HT-29 (cell line): ENCODE data around the gene ERC1. TPM values are rescaled to one million over a fixed set of nuclear protein-coding genes. Genes with fewer than 3 reads are reported as not detected.
A peak's percentile ranks its signal among the peaks of the same experiment; 100 is the strongest.

Source experiments
- DNase-seq: peaks from one replicate; pipeline ENCODE4 v3.0.0-alpha.2; 2015; ENCODE audit warnings: low spot score
- total RNA-seq: library from RNA; depleted of rRNA; stranded (reverse); fragments of >200 nt; shearing (Covaris generic); gene quantifications from 2 replicates; pipeline ENCODE4 v1.2.3, GENCODE V29; 2014

Gene ERC1
- total RNA-seq, 1 experiment from 2014 or later: 11.6 TPM

DNA sequence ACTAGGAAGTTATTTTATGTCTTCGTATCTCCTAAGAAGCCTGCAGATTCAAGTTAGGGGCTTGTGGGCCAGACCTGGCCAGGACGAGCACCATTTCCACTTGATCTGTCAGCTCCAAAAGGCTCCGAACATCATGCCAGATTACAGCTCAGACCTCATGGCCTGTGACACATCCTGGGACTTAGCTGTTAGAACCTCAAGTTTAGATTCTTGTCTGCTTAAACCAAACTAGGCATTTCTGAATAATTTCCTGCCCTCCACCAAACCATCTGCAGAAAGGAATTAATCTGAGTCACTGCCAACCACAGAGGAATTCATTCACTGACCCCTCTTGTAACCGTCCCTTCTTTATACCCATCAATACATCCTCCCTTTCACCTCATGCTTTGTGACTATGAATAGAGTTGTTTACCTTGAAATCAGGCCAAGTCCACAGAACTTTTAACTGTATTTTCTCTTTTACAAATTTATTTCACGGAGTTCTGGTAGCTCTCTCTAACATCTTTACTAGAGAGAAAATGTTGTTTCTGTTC, 483.1 kb downstream of the ERC1 start:
- peak; percentile 45 for DNase-seq

DNA sequence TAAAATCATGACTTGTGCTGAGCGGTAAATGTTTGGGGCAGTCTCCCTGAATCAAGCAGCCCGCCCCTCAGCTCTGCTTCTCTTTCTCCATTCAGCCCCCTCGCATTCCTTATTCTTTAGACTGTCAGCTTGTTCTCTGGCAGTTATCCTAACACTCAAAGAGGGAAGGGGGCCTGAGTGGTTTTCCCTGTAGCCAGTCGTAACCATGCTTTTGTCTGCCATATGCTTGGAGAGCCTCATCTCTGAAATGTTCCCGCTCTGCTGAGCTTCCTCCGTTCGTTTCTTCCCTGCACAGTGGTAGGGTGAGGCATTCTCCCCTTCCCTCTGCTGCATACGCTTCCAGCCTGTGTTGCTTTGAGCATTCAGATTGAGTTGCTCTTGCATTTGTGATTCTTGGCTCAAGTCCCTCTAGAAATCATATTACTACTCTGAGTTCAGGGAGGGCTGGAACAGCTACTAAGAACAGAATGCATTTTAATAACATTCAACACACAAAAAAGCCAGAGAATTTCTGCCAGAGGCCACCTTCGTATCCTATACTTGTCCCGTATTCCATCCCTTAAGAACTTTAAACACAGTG, 483.6 kb downstream of the ERC1 start:
- DNase-seq: peak; percentile 14

DNA sequence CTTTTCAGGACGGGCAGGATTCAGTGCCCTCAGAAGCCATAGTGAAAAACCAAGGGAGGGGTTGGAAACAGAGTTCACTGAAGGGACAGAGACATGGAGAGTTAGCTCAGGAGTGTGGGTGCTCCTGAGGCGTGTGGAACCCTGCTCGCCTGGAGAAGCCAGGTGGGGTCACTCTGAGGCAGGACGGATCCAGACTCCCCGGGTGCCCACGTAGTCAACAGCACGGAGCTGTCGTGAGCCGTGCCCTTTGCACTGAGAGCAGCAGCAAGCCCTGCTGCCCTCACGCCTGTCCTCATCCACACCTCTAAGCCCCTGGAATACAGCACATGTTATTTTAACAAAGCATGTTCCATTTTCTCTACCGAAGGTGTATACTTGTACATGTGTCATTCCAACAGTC, 488.6 kb downstream of the ERC1 start:
- no peak for DNase-seq

DNA sequence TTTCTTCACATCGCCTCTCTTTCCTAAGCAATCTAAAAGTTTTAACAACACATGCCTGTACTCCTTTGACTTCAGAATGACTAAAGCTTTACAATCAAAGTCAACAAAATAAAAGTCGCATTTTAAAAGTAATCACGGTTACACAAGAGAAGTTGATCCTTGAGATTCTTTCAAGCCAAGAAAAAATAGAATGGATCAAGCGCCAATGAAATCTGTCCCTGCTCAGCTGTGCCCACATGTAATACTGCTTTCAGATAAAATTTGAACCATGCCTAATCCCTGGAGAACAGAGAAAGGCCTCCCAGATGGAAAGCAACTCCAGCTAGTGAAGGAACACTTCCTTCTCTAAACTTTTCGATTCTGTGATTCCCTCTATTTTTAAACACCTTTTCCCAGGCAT, 490.3 kb downstream of the ERC1 start:
- DNase-seq: no peak

DNA sequence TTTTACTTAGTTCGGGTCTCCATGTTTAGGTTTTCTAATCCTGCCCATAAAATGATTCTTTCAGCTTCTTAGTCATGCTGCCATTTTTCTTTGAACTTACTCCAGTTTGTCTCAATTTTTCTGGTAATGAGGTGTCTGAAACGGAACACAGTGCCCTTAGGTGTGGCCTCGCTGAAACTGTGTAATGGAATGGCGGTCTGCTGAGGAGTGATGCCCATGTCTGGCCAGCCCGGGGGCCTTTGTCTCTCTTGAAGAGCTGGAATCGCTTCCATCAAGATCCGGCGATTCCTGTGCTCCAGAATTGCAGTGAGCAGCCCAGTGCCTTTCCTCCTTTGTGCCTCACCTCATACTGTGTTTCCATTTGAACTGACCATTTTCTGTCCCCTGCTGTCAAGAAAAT, 490.9 kb downstream of the ERC1 start:
- no peak for DNase-seq

DNA sequence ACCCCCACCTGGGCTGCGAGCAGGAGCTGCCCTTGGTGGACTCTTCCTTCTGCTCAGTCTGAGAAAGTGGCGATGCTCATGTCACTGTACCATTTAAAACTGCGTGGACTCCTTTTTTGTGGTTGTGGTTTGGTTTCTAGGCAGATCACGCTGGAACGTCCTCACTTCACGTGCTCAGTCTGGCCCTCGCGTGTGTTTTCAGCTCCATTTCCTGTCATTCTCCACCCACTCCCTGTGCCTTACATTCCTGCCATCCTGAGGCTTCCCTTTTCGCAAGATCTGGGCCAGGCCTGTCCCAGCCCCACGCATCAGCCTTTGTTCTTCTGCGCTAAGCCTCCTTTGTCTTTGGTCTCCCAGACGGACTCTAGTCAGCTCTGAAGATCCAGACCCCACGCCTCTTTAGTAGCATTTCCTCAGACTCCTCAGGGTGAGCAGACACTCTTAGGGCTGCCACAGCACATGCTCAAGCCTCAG, 497.9 kb downstream of the ERC1 start:
- DNase-seq: no peak

DNA sequence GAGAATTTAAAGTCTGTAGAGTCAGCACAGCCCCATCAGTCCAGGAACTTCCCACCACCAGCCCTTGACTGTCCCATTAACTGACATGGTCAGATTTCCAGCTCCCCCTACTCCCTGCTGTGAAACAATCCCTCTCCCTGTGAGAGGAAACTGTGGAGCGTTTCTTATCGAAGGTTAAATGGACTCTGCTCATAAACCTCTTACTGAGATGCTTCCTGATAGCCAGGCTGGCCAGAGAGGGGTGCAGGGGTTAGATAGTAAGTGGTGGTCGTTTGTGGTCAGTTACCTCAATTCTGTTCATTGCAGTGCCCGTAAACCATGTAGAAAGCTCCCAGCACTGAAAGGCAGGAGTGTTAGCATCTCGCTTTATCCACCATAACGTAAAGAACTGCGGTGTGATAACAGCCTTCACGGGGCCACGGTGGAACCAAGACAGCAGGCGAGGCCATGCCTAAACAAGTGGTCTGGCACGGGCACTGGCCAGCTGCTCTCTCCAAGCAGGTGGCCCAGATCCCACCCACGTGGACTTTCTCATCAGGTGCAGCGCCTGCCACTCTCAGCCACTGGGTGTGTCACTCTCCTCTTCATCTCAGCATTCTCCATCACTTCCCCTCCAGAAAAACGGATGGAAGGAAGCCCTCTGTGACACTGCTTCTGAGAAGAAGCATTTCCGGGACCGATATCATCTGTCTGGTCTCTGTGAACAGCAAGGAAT, 501.1 kb downstream of the ERC1 start:
- DNase-seq: no peak

DNA sequence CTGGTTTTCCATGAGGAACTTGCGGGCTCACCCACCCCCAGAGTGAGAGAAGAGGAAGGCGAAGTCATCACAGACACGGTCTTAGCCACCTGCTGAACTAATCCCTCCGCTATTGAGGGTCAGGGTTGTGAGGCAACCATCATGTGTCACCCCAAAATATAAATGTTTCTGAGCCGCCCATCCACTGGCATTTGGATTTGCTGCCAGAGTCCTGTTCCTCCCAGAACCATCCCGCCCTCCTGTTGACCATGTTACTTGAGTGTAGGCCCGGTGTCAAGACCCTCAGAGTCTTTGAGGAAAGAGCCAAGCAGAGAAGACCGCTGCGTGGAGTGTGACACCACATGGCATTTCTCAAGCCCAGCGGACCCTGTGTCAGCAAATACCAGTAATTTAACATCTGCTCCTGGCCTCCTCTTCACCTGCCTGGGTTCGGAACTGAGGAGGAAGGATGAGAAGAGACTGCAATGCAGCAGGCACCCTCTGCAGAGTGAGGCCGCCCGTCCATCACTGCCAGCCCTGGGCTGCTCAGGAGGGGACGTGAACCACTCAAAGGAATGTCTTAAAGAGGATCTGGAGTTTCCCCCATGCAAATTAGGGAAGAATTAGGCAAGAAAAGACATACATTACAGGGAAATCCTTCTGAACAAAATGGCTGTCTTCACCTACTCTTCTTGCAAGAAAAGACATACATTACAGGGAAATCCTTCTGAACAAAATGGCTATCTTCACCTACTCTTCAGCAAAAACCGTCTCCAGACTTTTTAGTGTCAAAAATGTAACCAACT, 502.9 kb downstream of the ERC1 start:
- no peak for DNase-seq

DNA sequence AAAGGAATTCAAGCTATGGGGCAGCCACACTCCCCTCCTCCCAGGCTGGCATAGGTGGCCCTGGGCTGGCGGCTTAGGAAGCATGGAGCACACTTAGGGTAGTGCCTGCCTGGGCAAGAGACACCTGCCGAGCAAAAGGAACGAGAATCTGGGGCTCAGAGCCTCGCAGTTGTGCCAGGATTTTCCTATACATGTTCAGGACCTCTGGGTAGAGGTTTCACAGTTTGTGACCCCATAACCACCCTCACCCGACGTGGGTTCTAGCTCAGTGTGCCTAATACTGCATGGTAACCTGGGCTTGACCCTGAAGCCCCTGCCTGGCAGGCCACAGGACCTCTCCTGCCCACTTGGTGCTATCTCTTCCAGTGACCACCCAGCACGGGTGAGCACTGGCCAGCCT, 503.8 kb downstream of the ERC1 start:
- DNase-seq: no peak

DNA sequence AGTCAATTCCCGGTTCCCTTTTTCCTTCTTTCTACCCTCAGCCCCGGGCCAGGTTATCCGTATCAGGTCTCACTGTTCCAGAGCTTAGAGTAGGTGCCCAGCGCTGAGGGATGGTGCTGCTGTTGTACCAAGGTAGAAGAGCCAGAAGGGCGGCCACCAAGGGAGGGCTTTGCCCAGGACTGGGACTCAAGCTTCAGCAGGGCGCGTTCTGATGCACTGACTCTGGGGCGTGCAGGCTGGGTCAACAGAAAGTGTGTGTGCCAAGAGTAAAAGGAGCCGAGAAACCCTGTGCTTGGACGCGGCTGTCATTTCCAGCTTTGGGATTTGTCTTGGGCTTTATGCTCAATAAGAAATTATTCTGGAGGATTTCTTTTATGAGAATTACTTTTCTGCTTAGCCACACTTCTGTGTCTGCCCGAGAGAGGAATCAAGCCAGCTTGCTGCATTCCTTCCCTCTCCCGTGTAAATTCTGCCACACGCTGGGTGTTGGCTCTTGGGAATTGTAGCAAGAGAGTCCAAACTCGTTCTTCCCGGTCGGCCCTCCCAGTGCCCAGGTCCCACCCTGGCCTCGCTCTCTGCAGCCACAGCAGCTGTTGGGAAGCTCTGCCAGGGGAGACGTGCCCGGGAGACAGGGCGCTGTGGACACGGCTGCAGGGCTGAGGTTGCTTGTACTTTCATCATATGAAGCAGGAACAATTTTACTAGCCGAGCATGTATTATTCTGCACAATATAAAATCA, 505.3 kb downstream of the ERC1 start:
- DNase-seq: peak; percentile 48

DNA sequence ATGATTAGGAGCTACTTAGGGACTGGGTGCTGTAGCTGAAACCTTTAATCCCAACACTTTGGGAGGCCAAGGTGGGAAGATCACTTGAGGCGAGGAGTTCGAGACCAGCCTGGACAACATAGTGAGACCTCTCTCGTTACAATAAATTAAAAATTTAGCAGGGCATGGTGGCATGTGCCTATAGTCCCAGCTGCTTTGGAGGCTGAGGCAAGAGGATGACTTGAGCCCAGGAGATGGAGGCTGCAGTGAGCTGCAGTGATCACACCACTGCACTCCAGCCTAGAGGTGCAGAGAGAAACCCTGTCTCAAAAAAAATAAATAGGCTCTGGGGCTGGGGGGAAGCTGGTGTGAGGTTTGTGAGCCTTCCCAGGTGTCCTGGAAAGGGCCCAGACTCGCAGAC, 506.1 kb downstream of the ERC1 start:
- DNase-seq: no peak

DNA sequence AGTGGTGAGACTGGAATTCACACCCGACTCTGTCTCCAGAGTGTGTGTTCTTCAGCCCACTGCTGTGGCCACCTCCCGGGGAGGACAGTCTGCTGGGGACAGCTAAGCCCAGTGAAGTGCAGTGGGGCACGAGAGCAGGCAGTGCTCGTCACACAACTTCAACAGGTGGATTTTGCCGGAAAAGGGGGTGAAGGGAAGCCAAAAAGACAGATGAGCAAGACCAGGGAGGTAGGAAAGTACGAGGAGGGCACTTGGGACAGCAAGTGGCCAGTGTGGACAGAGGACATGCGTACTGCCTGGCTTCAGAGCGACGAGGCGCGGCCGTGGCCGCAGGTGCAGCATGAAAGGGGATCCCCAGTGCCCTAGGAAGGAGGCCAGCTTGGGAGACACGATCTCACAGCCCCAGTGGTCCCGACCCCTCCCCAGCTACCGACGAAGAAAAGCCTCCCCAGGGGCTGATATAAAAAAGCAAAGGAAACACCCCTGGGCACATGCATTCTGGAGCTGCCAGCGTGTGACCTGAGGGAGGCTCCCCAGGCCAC, 507.2 kb downstream of the ERC1 start:
- DNase-seq: no peak

DNA sequence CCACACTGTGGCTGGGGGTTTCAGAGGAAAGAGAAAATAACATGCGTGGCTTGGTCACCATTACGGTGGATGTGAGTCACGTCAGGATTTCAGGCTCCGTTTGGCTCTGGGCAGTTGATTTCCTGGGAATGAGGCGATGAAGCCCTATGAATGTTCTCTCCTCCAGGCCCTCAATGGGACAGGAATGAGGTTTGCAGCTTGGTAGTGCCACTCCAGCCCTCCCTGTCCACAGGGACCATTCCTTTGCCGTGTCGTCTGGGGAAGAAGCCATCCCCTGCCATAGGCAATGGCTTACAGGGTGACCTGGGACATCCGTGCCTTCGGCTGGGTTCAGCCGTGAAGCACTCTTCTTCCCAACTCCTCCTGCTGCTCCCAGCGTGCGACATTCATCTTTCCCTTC, 508.3 kb downstream of the ERC1 start:
- no peak for DNase-seq

DNA sequence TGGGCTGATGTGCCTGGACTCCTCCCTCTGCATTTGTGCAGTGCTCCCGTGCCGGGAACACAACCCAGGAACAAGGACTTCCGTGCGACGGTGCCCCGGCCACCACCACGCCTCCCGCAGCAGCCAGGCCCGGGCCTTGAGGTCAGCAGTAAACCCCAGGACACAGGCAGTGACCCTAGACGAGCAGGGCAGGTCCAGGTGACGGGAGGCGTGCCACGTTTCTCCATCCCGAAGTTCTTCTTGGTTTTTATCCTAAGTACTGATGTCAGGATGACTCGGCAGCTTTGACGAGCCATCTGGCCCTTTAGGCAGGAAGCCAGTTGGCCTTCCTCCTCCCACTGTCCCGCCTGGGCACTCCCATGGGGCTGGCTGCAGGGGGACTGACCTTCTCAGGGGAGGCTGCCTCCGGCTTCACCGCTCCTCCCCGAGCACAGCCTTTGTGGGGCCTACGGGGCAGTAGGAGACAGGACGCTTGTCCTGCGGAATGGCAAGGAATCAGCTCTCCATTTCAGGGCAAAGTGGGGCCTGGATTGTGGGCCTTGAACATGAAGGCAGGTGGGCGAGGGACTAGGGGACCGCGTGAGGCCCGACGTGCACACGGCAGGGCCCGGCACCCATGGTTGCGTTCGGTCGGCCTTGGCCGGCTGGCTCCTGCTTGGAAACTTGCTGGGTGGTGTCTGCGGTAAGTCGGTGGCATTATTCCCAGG, 509.2 kb downstream of the ERC1 start:
- no peak for DNase-seq

DNA sequence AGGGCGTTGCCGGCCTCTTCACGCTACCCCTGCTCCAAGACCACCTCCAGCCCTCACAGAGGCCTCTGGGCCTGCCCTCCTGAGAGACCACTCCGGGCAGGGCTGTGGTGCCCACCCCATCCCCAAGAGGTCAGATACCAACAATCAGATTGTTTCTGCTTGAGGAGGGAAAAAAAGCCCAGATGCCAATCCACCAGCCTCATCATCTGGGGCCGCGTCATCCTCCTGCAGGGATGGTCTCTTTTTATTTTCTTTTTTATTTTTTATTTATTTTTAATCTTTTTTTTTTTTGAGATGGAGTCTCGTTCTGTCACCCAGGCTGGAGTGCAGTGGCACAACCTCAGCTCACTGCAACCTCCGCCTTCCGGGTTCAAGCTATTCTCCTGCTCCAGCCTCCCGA, 510.0 kb downstream of the ERC1 start:
- no peak for DNase-seq

DNA sequence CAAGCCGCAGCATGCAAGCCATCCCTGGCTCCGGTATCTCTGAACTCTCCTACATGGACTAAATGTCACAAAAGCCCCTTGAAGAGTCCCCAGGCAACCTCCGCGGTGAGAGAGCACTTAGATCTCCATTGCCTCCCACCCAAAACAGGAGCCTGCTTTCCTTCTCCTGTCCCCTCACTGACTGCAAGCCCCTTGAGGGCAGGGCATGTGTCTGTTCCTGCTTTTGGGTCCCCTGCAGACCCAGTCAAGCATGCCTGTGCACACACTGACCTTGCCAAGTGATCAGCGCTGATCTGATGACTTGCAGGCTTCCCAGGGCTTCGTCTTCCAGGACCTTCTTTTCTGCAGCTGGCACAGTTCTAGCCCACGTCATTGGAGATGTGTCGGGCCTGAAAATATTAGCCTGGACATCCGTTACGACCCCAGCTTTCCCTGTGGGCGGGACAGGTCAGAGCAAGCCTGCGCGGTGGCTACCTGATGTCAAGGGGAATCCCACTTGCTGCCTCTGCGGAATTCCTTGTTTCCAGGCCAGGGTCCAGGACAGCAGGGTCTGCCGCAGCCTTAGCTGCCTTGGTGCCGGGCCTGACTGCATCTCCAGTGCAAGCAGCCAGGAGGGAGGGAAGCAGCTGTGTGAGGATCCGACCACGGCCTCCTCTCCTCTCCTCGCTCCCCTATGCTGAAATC, 510.8 kb downstream of the ERC1 start:
- no peak for DNase-seq

DNA sequence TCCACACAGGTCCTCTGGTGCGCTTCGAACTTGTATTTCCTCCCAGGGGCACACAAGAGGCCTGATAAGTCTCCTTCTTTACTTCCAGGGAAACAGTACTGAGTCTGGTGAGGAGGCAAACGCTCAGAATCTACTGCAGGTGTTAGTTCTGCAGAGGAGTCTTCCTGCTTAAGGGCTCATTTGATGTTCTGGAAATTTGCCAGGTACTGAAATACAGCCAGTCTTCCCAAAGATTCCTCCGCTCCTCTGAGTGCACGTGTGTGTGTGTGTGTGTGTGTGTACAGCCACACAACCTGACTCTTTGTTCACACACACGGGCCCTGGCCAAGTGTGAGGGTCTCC, 511.3 kb downstream of the ERC1 start:
- DNase-seq: peak; percentile 45

DNA sequence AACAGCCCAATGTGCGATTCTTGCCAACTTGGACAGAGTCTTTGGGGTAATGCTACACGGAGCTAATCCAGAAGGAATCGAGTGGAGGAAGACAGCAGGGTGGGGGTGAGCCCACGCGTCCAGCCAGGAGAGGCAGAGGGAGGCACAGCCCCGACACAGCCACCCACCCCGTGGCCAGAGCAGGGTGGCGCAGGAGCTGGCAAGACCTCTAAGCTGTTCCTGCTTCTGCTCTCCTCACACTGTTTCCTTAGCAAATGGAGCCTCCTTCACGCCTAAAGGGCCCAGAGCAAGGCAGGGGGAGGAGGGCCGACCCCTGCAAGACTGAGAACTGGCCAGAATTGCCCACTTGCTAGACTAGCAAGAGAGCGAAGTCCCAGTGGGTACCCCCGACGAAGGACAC, 511.8 kb downstream of the ERC1 start:
- DNase-seq: peak; percentile 30

DNA sequence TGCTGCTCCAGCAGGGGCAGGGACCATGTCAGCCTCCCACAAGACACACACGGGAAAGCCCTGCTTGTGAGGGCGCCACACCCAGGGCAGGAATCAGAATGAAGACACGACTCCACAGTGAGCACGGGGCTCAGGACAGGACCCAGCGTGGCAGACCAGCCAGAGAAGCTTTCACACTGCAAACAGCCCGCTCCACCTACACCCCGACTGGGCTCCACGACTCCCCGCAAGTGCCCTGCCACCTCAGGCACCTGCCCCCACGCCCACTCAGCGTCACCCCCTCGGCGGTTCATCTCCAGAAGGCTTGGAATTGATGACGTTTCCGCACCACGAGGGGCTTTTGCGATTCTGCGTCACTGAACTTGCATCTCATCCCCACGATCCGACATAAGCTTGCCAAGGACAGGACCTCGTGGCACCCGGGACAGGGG, 512.3 kb downstream of the ERC1 start:
- no peak for DNase-seq

DNA sequence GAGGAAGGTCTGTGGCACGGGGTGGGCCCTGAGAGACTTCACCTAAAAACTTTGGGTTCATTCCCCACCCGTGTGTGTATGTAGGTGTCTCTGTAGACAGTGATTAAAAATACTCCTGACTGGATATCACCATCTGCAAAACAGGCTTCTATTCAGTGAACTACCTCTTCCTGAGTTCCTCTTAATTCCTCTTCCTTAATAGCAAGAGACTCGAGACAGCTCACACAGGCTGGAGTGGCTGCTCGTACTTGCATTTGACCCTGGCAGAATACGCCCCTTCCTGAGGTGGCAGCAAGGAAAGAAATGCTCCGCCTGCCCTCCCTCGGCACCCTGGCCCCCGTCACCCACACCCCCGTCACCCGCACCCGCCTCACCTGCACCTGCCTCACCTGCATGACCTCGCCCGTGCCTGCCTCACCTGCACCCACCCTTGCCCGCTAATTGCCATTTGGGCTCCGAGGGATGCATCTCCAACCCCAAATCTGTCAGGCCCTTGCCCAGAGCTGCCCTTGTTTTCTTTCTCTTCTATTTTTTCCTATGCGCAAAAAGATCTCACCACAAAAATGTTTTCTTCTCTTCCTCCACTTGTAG, 513.4 kb downstream of the ERC1 start:
- no peak for DNase-seq
